Ammon's horn (tissue), 1 donor: ENCODE data around the gene HTR2B.
"Not testable (repeated sequence)": the region's sequence is repeated elsewhere in the genome, so short reads cannot be mapped to it uniquely, and the experiment has no call there.

ENCODE experiments used
- DNase-seq: peaks from one replicate; pipeline ENCODE4 v3.0.0-alpha.2; 2016; ENCODE audit warnings: low spot score

The HTR2B gene

GRCh38 chr2:231133365-231134099 is 8.7 kb upstream of the HTR2B start:
- DNase-seq = no peak

GRCh38 chr2:231132129-231132528 is 7.3 kb upstream of the HTR2B start:
- DNase-seq = no peak

DNA sequence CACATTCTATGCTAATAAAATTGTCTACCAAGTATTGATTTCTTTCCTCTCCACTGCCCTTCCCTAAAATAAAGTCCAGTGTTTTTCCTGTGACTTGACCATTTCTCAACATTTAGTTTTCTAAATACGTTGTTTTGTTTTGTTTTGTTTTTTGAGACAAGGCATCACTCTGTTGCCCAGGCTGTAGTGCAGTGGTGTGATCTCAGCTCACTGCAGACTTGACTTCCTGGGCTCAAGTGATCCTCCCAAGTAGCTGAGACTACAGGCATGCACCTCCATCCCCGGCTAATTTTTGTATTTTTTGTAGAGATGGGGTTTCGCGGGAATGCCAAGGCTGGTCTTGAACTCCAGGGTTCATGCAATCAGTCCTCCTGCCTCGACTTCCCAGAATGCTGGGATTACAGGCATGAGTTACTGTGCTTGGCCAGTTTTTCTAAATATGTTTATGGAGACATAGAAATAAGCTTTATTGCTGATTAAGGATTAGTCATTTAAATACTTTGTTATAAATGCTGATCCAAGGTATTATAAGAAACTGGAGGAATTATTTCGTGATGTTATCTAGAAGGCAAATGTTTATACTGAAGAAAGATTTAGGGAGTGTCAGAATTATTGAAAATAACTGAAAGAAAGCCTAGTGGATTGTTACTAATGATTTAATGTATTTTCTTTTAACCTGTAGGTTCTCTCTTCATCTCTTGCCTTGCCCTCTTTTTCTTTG is 5.7 kb upstream of the HTR2B start:
- DNase-seq = no peak

DNA sequence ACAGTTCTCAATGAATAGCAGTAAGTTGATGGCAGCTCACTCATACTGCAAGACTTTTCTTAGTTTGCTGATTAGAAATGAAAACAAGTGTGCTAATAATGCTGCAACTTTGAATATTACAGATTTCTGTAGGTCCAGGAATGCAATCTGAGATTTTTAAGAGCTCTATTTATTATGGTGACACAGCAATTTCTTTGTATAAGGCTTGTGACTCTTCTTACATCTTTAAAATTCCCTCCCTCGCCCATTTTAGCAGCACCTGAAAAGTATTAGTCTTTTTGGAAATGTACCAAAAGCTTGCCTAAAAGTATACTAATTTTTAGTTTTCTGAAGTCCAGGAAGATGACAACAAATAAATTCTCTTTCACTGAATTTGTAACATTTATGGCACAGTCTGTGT is 4.4 kb upstream of the HTR2B start:
- DNase-seq = no peak

DNA sequence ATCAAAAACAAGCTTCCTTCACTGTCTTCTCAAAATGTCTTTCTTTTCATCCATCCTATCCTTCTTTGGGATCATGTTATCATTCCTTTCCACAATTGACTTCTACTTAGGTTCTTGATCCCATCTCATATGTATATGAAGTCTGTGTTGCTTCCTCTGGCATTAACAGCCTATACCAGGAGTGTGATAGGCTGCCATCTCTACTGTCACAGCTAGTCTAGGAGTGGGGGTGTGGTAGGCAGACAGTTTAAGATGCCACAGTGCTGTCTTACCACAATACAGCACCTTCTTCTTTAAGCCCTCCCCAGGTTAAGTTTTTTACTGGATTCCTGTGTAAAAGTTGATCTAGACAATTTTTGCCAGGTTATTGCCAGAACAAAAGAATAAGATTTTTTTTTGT is 3.7 kb upstream of the HTR2B start:
- no peak for DNase-seq

- no peak for DNase-seq
Observed at GRCh38 chr2:231127936-231128335, 3.1 kb upstream of the HTR2B start.

GRCh38 chr2:231127480-231127879 is 2.6 kb upstream of the HTR2B start:
- no peak for DNase-seq

GRCh38 chr2:231126123-231126522 is 1.3 kb upstream of the HTR2B start:
- no peak for DNase-seq

DNA sequence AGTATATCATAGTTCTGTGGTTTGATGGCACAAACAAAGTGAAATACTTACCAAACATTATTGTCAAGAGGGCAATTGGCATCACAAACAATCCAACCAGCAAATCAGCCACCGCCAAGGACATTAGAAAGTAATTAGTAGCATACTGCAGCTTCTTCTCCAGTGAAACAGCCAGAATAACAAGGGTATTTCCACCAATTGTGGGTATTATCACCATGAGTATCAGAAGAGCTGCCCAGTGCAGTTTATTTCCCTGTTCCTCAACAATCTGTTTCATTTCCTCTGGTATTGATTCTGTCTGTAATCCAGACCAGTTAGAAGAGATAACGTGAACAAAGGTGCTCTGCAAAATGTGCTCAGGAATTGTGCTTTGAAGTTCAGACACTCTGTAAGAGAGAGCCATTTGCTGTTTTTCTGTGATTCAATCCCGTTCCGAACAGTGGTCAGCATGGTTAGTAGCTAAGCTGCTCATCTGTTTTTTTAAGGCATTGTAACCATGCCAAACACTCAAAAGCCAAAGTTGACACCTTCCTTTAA is 1.4 kb downstream of the HTR2B start:
- no peak for DNase-seq

DNA sequence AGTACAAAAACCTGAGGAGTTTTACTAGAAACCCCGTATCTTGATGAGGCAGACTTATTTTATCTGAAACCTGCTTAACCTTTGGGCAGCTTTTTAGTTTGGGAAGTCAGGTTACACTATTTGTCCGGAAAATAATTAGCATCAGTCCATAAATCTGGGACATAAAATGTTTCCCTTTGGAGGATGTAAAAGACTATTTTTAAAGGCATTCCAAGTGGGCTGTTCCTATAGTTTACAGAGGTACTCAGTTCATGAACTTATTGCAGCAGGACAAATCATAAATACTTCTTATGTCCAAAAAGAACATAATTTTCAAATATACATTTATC is 6.3 kb downstream of the HTR2B start:
- DNase-seq = no peak

DNA sequence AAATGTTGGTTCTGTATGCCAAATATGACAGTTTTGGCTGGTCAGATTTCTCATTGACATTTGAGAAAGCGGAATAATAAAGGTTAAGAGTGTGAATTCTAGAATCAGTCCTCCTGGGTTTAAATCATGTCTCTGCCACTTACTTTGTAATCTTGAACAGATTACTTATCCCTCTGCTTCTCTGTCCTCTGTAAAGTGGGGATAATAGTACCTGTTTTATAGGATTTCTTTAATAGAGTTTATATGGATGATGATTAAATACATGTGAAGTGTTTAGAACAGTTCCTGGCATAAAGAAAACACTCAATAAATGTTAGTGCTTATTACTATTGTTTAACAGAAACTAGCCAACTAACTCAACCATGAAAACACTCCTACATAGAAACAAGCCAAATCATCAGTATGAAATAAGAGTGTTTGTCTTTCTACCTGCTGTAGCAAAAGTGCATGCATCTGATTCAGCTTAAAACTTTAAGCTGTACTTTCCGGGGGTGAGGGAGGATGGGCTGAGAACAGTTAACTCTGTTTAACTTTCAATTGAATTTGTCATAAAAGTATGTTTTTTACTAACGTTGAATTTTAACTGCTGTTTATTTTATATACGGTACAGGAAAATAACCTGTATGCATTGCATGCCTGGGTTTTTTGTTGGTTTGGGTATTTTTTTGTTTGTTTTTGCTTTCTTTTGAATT is 6.8 kb downstream of the HTR2B start:
- DNase-seq = no peak

GRCh38 chr2:231117148-231117547 is 7.7 kb downstream of the HTR2B start:
- no peak for DNase-seq

GRCh38 chr2:231115651-231116050 is 9.2 kb downstream of the HTR2B start:
- DNase-seq = no peak

DNA sequence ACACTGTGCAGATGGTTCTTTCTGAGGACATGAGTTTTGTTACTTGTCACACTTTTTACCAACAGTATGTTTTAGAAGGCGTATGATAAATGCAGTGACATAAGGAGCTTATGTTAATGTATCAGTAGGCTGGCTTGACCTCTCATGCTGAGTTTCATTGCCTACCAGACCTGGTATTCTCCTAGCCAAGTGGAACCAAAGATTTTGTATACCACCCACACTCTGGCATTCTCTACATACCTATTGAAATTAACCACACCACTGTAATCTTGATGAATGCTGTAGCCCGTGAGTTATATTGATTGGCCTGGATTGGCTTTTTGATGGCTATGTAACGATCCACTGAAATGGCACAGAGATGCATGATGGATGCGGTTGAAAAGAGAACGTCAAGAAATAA is 11.4 kb downstream of the HTR2B start:
- DNase-seq = no peak

- DNase-seq = no peak
Observed at GRCh38 chr2:231111987-231112386, 12.9 kb downstream of the HTR2B start.

GRCh38 chr2:231110551-231110950 is 14.3 kb downstream of the HTR2B start:
- no peak for DNase-seq

- peak; percentile 74 for DNase-seq
Observed at GRCh38 chr2:231104115-231104713, 20.6 kb downstream of the HTR2B start.

DNA sequence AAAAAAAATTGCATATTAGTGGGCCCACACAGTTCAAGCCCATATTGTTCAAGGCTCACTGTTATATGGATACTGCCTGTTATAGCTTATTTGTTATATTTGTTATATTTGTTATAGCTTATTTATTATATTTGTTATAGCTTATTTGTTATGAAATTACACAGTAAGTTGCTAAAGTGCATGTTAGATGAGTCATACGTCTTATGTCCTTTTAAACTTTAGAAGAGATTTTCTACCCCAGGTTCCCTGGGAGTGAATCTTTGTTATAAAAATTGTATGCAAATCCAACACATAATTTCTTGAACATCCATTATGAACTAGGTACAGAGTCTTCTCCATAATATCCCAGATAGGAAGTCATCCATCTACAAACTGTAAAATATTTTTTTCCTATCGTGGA is 22.1 kb downstream of the HTR2B start:
- DNase-seq = no peak

DNA sequence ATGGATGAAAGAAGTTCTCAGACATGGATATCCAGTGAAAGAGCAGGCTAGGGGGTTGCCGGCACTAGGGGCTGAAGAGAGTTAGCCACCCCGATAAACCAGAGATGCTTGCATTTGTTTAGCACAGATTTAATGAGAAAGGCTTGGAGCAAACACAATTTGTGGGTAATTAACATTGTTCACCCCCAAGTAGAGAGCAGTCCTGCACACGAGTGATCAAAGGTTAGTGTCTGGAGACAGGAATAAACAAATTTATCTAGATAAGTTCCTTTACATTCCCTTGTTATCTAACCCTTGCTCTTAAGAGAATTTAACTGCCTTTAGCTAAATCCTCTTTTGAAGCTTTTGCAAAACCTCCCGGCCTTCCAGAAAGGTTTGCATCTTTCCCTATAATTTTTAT is 23.9 kb downstream of the HTR2B start:
- DNase-seq = no peak

- not testable (repeated sequence) for DNase-seq
Observed at GRCh38 chr2:231100321-231100720, 24.5 kb downstream of the HTR2B start.

DNA sequence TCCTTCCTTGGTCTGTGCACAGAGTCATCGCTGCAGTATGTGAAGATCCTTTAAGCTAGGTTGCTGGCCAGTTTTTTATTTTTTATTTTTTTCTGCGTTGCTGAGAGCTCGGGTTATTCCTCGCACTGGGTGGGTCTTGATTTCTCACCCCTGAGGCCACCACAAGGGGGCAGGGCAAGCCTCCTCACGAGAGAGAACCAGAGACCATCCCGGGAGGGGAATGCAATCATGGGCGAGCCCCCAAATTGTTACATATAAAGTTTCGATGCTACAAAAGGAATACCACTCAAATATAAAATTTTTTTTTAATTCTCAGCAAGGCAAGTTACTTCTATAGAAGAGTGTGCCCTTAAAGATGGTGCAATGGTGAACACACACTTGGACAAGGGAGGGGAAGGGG is 24.9 kb downstream of the HTR2B start:
- DNase-seq = no peak

DNA sequence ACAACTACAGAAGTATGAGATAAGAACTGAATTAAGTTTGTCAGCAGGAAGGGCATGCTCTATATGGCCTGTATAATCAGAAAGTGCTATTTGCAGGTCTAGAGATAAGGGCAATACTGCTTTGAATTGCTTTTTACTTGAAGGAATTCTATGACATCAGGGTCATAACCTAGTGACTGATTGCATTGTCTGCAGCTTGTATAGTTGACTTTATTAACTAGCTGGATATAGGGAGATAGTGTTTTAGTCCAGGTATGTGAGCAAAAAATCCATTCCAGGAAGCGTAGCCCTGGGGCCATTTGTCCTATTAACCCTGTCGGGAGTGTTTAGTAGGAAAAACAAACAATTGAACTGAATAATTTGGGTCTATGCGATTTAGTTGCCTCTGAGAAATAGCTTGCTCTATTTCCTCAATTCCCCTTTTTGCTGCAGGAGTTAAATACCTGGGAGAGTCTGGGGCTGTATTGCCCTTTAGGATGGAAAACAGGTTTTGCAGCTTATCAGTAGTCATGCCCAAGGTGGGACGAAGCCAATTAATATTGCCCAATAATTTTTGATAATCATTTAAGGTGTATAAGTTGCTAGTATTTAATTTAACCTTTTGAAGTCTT is 30.0 kb downstream of the HTR2B start:
- no peak for DNase-seq
